Measurements from ENCODE around the gene CLEC4G.
A peak's percentile ranks its signal among the peaks of the same experiment; 100 is the strongest.

CLEC4G gene

DNA sequence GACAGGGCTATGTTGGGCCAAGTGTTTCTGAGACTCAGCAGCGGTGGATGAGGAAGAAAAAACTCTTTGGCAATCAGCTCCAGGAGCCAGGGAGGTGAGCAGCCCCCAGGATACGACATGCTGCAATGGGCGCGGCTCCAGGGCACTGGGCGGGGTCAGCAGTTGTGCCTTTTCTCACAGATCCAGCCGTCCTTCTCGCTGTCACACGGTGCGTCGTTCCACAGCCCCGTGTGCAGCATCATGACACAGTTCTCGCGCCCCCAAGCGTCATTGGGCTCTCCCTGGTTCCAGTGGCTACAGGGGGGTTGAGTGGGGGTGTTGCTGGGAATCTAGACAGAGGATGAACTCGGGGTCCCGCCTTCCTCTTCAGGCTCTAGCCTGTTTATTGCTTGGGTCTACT, 2.7 kb downstream of the CLEC4G start:
- DNase-seq (ENCODE audit: low read depth in 3 of 3), result no peak

DNA sequence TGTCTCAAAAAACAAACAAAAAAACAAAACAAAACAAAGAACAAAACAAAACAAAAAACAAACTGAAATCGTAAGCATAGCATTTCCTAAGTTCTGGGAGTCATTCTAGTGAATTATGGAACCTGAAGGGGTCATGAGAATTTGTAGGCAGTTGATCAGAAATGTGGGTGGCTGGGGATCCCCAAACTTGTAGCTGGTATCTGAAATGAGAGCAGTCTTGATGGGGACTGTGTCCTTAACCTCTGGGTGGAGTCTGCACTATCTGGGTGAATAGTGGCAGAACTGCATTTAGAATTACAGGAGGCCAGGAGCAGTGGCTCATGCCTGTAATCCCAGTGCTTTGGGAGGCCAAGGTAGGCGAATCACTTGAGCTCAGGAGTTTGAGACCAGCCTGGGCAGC, 6.1 kb downstream of the CLEC4G start:
- no peak for DNase-seq (ENCODE audit: low read depth in 3 of 3)

DNA sequence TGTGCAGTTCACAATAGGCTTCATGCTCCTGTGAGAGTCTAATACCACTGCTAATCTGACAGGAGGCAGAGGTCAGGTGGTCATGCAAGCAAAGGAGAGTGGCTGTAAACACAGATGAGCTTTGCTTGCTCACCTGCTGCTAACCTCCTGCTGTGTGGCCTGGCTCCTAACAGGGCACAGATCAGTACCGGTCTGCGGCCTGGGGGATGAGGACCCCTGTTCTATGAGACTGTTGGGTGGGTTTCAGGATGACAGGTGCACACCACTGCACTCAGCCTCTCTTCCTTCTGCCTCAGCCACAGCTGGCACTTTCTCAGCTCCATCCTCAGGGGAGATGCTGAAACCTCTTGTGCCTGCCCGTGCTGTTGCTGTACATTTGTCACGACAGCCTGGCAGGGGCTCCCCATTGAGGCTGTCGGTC, 9.7 kb downstream of the CLEC4G start:
- DNase-seq (ENCODE audit: low read depth in 3 of 3), result no peak

DNA sequence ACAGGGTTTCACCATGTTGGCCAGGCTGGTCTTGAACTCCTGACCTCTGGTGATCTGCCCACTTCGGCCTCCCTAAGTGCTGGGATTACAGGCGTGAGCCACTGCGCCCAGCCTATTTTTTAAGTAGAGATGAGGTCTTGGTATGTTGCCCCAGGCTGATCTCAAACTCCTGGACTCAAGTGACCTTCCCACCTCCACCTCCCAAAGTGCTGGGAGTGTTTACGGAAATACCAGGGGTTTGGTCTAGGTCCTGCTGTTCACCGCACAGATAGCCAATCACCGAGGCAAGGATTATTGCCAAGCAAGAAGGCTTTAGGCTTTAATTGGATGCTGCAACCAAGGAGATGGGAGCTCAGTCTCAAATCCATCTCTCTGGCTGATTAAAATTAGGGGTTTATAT, 11.6 kb downstream of the CLEC4G start:
- no peak for DNase-seq (ENCODE audit: low read depth in 3 of 3)

DNA sequence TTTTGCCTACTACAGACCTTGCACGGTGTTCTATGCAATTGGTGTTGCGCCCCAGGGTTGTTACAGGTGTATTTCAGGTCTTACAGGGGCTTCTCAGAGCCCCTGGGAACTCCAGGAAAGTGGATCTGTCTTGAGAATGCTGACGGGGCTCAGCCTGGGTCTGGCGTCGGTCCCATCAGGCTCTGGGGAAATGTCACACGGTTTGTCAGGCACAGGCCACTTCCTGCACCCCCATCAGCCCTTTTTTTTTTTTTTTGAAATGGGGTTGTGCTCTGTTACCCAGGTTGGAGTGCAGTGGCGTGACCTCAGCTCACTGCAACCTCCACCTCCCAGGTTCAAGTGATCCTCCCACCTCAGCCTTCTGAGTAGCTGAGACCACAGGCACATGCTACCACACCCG, 13.2 kb downstream of the CLEC4G start:
- no peak for DNase-seq (ENCODE audit: low read depth in 3 of 3)

DNA sequence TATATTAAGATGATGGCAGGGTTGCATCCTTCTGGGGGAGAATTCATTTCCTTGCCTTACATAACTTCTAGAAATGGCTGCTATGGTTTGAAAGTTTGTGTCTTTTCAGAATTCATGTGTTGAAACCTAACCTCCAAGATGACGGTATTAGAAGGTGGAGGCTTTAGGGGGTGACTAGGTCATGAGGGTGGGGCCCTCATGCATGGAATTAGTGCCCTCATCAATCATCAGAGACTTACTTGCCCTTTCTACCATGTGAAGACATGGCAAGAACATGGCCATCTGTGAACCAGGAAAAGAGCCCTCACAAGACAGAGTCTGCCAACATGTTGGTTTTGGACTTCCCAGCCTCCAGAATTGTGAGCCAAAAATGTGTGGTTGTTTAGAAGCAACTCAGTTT, 15.1 kb downstream of the CLEC4G start:
- DNase-seq (ENCODE audit: low read depth in 3 of 3), result no peak

DNA sequence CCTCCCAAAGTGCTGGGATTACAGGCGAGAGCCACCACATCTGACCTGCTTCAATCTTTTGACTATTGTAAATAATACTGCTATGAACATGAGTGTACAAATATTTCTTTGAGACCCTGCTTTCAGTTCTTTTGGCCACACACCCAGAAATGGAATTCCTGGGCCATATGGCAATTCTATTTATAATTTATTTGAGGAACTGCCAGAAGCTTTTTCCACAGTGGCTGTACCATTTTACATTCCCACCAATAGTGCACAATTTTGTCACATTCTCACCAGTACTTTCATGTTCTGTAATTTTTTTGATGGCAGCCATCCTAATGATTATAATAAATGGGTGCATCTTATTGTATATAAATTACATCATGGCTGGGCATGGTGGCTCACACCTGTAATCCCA, 16.2 kb downstream of the CLEC4G start:
- DNase-seq (ENCODE audit: low read depth in 3 of 3), result no peak

DNA sequence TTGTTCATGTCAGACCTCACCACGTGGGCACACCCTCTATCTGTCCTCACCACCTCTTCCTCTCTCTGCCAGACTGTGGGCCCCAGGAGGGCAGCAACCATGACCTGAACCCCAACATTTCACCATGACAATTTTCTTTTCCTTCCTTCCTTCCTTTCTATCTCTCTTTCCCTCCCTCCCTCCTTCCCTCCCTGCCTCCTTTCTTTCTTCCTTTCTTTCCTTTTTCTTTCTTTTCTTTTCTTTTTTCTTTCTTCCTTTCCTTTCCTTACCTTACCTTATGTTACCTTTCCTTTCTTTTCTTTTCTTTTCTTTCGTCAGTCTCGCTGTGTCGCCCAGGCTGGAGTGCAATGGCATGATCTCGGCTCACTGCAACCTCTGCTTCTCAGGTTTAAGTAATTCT, 21.3 kb downstream of the CLEC4G start:
- no peak for DNase-seq (ENCODE audit: low read depth in 3 of 3)

DNA sequence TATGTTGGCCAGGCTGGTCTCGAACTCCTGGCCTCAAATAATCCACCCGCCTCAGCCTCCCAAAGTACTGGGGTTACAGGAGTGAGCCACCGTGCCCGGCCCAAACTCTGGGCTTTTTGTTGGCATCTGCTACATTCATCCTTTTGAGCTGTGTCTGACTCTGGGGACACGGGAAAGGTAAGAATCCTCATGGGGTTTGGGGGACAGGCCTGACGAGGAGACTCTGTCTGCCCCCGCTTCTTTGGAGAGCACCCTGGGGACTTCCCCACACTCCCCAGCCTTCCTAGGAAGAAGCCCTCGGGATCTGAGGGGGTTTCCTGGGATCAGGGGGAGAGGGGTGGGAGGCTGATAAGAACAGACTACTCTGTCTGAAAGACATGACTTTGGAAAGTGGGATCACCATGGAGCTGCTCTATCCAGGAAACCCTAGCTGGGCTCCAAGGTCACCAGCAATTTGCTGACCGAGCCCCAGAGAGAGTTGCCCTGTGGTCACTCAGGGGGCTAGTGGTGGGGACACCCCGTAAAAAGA, 21.9 kb downstream of the CLEC4G start:
- DNase-seq (ENCODE audit: low read depth in 3 of 3), result no peak

DNA sequence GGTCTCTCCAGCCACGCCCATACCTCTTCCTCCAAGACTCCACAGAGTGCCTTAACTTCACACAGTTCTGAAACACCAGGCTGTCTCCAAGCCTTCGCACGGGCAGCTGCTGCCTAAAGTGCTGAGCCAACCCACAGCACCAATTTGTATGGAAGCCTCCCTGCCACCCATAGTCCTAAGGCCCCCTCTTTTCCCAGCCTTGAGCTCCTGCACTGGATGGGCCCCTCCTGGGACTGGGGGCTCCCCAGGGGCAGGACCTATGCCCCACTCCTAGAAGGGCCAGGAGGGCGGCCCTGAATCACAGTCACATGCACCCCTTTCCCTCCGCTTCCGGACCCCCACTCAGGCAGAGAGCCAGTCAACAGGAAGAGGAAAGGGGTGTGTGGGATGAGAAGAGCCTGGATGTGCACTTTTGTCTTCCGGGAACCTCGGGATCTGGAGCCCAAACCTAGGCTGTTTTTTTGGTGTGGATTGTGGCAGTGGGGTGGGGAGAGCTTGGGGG, 24.9 kb downstream of the CLEC4G start:
- DNase-seq (ENCODE audit: low read depth in 3 of 3), result no peak

DNA sequence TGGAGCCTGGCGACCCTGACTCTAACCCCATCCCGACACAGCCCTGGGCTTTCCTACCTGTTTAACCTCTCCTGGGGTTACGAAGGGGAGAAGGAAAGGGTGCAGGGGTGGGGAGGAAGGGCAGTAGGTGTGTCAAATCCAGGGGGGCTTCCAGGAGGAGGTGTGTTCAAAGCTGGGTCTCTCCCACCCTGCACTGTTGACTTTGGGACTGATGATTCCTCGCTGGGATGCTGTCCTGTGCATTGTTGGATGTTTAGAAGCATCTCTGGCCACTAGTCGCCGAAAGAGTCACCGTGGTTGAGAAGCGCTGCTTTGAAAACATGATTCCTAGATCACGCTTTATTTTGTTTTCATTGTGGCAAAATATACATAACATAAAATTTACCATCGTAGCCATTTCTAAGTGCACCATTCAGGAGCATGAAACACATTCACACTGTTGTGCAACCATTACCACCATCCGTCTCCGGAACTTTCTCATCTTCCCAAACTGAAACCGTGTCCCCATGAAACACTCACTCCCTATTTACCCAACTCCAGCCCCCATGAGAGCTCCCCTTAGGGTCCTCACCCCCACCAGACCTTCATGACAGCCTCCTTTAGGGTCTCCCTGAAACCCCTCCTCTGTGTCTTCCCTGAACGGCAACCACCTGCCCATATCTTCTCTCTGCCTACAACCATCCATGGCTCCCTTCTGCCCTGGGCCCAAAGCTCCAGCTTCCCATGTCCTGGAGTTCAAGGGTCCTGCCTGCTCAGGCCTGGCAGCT, 25.5 kb downstream of the CLEC4G start:
- DNase-seq (ENCODE audit: low read depth in 3 of 3), result no peak

DNA sequence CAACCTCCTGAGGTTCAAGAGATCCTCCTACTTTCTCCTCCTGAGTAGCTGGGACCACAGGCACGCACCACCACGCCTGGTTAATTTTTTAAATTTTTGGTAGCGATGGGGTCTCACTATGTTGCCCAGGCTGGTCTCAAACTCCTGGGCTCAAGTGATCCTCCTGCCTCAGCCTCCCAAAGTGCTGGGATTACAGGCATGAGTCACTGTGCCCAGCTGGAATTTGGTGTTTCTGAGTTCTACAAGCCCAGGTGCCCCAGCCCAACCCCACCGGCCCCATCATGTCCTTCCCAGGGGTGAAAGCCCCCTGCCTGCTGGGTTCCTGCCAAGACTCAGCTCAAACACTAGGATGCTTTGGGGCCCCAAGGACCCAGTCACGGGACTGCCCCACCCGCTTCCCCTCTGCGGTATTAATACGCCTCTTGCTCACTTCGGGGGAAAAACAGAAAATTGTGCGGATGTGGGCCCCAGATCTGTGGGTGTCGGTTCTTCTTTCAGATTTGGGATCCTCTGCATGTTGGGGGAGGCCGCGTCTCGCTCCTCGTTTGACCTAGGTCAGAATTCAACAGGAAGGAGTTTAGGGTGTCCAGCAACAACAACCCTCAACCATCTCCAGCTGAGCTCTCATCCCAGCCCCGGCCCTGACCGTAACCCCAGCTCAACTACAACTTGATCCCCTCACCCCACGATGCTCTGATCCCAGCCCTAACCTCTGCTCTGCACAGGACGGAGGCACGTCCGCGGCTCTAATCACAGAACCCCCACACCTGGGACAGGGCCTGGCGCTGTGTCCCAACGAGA, 26.3 kb downstream of the CLEC4G start:
- peak; percentile 47 to 64 (median 61) for DNase-seq (ENCODE audit: low read depth in 3 of 3)

DNA sequence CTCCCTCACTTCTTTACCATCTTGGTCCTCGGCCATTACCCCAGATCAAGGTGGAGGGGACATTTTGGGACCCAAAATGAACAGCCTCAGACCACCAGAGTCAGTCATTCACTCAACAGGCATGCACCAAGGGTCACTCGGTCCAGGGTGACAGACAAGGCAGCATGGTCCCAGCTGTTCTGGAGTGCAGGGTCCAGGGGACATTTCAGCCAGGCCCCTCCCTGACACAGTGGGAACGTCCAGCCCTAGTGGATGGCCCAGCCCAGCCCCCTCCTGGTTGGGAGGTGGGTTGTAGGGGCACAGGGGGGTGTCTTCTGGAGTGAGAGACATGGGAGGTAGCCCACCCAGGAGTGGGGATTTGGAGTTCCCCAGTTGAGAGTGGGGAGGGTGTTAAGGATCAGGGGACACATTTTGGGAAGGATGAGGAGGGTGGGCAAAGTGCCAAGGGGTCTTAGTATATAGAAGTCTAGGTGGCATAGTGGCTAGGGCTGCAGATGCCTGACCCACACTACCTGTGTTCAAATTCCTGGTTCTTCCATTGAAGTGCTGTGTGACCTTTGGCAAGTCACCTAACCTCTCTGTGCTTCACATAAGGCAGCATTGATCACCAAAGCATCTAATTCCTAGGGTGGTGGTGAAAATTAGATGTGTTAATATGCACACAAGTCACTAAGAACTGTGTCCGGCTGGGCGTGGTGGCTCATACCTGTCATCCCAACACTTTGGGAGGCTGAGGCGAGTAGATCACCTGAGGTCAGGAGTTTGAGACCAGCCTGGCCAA, 27.4 kb downstream of the CLEC4G start:
- DNase-seq (ENCODE audit: low read depth in 3 of 3), result no peak

DNA sequence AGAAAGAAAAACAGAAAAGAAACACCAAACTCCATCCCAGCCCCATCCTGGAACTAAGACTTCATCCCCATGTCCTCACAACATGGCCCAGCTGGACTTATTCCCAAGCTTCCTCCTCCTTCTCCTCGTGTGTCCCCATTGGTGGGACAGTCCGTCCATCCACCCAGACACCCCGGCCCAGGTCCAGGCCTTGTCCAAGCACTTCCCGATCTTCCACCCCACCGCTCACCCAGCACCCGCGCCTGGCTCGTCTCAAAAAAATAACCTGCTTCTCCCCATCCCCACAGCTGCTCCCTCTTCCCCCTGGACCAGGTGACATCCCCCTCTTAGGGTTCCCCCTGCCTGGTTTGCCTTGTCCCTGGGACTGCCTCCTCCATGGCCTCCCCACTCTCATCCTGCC, 28.6 kb downstream of the CLEC4G start:
- DNase-seq (ENCODE audit: low read depth in 3 of 3), result no peak

DNA sequence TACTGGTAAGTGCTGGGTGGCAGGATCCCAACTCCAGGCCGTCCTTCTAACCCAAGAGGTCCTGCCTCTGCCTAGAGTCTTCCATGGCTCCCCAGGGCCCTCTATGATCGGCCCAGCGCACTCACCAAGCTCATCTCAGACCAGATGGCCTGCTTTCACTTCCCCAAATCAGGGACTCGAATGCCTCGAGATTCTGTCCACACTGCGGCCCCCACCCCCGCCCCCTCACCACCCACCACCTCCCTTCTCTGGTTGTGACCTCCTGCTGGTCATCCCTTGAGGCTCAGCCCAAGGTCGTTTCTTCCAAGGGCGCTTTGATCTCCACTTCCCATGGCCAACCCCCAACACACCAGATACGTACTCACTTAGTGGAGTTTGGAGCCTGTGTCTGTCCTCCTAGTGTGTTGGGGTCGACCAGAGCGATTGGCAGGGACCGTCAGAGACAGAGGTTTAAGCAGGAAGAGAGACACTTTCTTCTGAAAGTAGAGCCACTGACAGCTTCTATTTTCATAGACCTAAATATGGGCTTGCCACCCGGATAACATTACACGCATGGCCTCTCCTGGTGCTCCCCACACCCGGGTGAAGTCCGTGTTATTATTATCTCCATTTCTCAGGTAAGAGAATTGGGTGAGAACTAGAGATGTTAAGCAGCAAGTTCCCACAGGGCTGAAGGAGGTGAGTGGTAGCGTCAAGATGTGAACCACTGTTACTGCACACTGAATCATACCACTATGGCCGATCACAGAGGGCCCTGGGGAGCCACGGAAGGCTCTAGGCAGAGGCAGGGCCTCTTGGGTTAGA, 30.1 kb downstream of the CLEC4G start, which contains the start of gene FCER2:
TSS of gene FCER2 (minus strand) at position 478 of the 804 bp plus-strand sequence. CDS start 2,371 bp downstream, outside the sequence.
- DNase-seq (ENCODE audit: low read depth in 3 of 3), result no peak

DNA sequence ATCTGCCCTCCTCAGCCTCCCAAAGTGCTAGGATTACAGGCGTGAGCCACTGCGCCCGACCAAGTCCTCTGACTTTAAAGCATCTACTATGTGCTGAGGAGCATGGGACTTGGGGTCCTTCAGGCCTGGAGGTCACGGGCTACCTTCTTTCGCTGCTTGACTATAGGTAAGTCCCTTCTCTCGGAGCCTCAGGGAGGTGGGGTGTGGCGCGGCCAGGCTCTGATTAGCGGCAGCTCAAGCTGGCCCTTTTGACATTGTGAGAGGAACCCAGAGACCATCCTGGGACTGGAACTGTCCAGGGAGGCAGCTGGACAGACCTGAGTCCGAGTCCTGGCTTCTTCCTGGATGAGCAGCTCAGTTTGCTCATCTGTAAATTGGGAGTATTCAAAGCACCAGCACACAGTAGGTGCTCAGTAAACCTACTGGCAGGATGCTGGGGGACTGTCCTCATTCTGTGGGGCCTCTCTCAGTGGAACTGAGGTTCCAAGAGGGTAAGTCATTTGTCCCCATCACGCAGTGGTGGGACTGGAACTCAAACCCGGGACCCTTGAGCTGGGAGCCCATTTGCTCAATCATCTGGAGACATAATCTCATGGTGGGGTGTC, 30.8 kb downstream of the CLEC4G start:
- no peak for DNase-seq (ENCODE audit: low read depth in 3 of 3)

DNA sequence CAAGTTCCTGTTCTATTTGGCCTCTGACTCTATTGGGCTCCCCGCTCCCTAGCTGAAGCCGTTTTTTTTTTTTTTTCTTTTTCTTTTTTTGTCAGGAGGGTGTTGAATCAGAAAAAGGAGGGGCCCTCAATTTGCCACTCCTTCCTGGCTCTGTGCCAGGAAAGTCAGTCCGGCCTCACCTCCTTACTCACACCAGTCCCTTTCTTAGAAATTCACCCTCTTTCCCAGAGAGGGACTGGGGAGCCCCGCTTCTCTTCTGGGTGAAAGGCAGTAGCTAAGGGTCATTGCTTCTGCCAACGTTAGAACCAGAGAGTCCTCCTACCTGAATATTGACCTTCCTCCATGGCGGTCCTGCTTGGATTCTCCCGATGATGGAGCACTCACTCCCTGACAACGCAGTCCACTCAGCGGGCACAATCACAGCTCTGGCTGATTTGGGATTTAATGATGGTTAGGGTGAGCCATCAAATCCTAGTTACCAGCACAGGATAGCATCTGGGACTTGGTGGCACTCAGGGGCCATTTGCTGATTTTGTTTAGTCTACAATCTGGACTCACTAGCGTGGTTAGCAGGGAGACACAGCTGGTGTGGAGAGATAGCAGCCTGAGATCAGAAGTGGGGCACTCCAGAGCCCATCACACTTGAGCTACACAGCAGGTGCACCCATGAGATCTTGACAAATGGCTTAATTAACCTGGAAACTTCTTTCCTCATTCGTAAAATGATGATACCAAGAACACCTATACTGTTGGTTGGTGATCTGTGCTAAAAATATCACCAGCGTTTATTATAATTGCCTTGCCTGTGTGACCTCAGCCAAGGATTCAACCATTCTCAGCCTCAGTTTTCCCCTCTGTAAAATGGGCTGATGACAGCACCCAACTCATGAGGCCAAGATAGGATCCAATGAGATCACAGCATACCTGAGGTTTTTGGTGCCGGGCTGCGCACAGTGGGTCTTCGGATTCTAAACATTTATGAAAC, 32.2 kb downstream of the CLEC4G start:
- DNase-seq (ENCODE audit: low read depth in 3 of 3), result no peak

DNA sequence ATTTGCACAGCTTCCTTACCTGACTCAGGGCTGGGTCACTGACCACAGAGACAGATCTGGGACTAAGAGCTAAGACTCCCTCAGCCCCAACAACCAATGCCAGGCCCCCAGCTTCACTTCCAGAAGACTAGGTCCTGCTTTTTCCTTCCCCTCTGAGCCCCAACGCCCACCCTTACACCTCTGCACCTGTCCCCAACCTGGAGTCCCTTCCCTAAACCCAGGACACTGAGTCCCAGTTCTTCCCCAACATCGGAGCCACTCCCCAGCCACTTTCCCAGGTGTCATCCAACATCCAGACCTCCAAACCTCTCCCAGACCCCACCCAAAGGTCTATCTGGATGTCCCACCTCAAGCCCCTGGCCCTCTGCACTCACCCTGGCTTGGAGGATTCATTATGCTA, 32.9 kb downstream of the CLEC4G start:
- no peak for DNase-seq (ENCODE audit: low read depth in 3 of 3)

DNA sequence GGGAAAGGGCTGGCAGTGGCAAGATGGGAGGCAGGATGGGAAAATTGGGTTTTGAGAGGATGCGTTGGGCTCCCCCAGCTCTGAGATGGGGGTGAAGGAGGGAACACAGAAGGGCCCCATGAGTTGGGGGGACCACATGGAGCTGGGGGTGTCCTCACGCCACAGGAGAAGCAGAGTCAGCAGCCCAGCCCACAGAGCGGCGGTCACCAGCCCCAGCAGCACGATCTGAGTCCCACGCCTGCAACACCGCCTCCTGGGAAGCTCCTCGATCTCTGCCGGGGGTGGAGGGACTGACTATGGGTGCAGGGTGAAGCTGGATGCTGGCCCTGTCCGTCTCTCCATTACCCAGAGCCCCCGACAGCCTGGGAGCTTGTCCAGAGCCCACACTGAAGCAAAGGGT, 33.3 kb downstream of the CLEC4G start:
- no peak for DNase-seq (ENCODE audit: low read depth in 3 of 3)
